MCF 10A (cell line): ENCODE results near the gene FAM200C. TPM values are rescaled to one million over a fixed set of nuclear protein-coding genes. Genes with fewer than 3 reads are reported as not detected.

ENCODE experiments used
- BruUV-seq: library from RNA; stranded (reverse); fragments of 400-500 nt; replicated peaks from 2 replicates; lab custom pipeline; 2021; lab: Mats Ljungman, UMichigan
- CTCF ChIA-PET: fragments of 300-600 bp; sonication (Branson Sonifier 250); formaldehyde crosslinking; extraction: SDS; loops from one replicate; lab custom pipeline; 2021; ENCODE audit warnings: antibody characterized with exemption, inconsistent platforms; lab: Yijun Ruan, JAX
- POLR2A ChIA-PET: fragments of 300-600, 350-650 bp; sonication (Branson Sonifier 250); formaldehyde crosslinking; extraction: SDS; loops from one replicate; lab custom pipeline; 2020; ENCODE audit warnings: antibody characterized with exemption, inconsistent platforms; lab: Yijun Ruan, JAX
- DNase-seq: peaks from one replicate; pipeline ENCODE4 v3.0.0-alpha.2; 2018; ENCODE audit not compliant: unreplicated experiment
- H3K27ac Mint-ChIP-seq: one replicate; pipeline ENCODE4 v1.8.0; 2022; ENCODE audit warnings: mild to moderate bottlenecking, low read depth, mixed read lengths; ENCODE audit not compliant: unreplicated experiment
- H3K27me3 Mint-ChIP-seq: one replicate; pipeline ENCODE4 v1.8.0; 2022; ENCODE audit warnings: mixed read lengths; ENCODE audit not compliant: insufficient read depth, unreplicated experiment
- H3K36me3 Mint-ChIP-seq: one replicate; pipeline ENCODE4 v1.8.0; 2022; ENCODE audit warnings: mild to moderate bottlenecking, moderate library complexity, mixed read lengths; ENCODE audit not compliant: insufficient read depth, unreplicated experiment
- H3K4me1 Mint-ChIP-seq: one replicate; pipeline ENCODE4 v1.8.0; 2022; ENCODE audit warnings: mixed read lengths; ENCODE audit not compliant: insufficient read depth, unreplicated experiment
- H3K4me3 Mint-ChIP-seq: one replicate; pipeline ENCODE4 v1.8.0; 2022; ENCODE audit warnings: mild to moderate bottlenecking, moderate library complexity, mixed read lengths; ENCODE audit not compliant: unreplicated experiment
- H3K9me3 Mint-ChIP-seq: one replicate; pipeline ENCODE4 v1.8.0; 2022; ENCODE audit warnings: mixed read lengths; ENCODE audit not compliant: unreplicated experiment
- CTCF ChIP-seq: fragments of 200-600 bp; IDR thresholded peaks from one replicate; pipeline ENCODE4 v1.8.0; 2022; ENCODE audit warnings: antibody characterized with exemption, mild to moderate bottlenecking; ENCODE audit not compliant: unreplicated experiment
- intact Hi-C: fragments of 100-400 bp; cut with micrococcal nuclease; formaldehyde crosslinking; loops from 2 replicates; pipeline ENCODE4 v1.14.1; 2022
- total RNA-seq: library from RNA; stranded (reverse); gene quantifications from 2 replicates; pipeline ENCODE4 v1.2.3, GENCODE V29; 2022

Gene FAM200C
- total RNA-seq, 1 experiment from 2014 or later: 2.2 TPM

- no peaks in the 10 kb centered on the region for H3K4me1 Mint-ChIP-seq
- intact Hi-C loops: no loop called here
Observed at GRCh38 chr5:160379511-160379910, 20.3 kb downstream of the FAM200C start.

GRCh38 chr5:160378330-160378729, 21.5 kb downstream of the FAM200C start:
- peaks cover 38% of the 10 kb centered on the region for H3K27me3 Mint-ChIP-seq
- H3K9me3 Mint-ChIP-seq: no peaks in the 10 kb centered on the region
- BruUV-seq: no TSS peak

More at GRCh38 chr5:160379511-160379910, 20.3 kb downstream of the FAM200C start:
- no peak for TF ChIP-seq CTCF
- Mint-ChIP-seq H3K4me3 (no peak overlapping the region), H3K27me3 (peaks cover 26% of the 10 kb centered on the region), H3K36me3 (no peaks in the 10 kb centered on the region), H3K27ac (no peak overlapping the region), H3K9me3 (no peaks in the 10 kb centered on the region)
- BruUV-seq: no TSS peak
- no peak for DNase-seq
- POLR2A ChIA-PET: interaction anchor here (0.6 to 1.0 kb wide), 3 partner anchors 11 to 195 kb away, joined by 3 to 6 read pairs (median 3); no protein-coding TSS in a partner anchor
- CTCF ChIA-PET: interaction anchor here (0.7 to 3.1 kb wide), 10 partner anchors 10 to 357 kb away, joined by 3 to 25 read pairs (median 6); no protein-coding TSS in a partner anchor

GRCh38 chr5:160377651-160378050, 22.2 kb downstream of the FAM200C start:
- no peak for DNase-seq
- CTCF ChIA-PET: interaction anchor here (0.6 to 3.1 kb wide), 8 partner anchors 12 to 337 kb away, joined by 3 to 25 read pairs (median 4); no protein-coding TSS in a partner anchor
- Mint-ChIP-seq H3K9me3 (no peaks in the 10 kb centered on the region), H3K4me3 (no peak overlapping the region), H3K4me1 (no peaks in the 10 kb centered on the region), H3K27ac (no peak overlapping the region), H3K36me3 (no peaks in the 10 kb centered on the region), H3K27me3 (peaks cover 39% of the 10 kb centered on the region)
- intact Hi-C loops: no loop called here
- BruUV-seq: no TSS peak
- no peak for TF ChIP-seq CTCF
- POLR2A ChIA-PET: interaction anchor here (0.9 kb wide), 1 partner anchor 41 kb away, joined by 3 read pairs; the partner anchor contains the start of gene SLU7

More at GRCh38 chr5:160378330-160378729, 21.5 kb downstream of the FAM200C start:
- no peak for TF ChIP-seq CTCF
- Mint-ChIP-seq H3K36me3 (no peaks in the 10 kb centered on the region), H3K27ac (no peak overlapping the region), H3K4me1 (no peaks in the 10 kb centered on the region), H3K4me3 (no peak overlapping the region)
- POLR2A ChIA-PET: no interaction called here
- CTCF ChIA-PET: interaction anchor here (0.6 to 3.1 kb wide), 5 partner anchors 12 to 356 kb away, joined by 3 to 25 read pairs (median 5); no protein-coding TSS in a partner anchor
- intact Hi-C loops: no loop called here
- DNase-seq: no peak

- intact Hi-C loops: no loop called here
- H3K27ac Mint-ChIP-seq: no peak overlapping the region
- H3K4me1 Mint-ChIP-seq: no peaks in the 10 kb centered on the region
- TF ChIP-seq CTCF: no peak
- H3K27me3 Mint-ChIP-seq: peaks cover 39% of the 10 kb centered on the region
- no TSS peak for BruUV-seq
- H3K9me3 Mint-ChIP-seq: no peaks in the 10 kb centered on the region
- no peaks in the 10 kb centered on the region for H3K36me3 Mint-ChIP-seq
- no peak overlapping the region for H3K4me3 Mint-ChIP-seq
- CTCF ChIA-PET: interaction anchor here (0.7 to 1.6 kb wide), 5 partner anchors 13 to 355 kb away, joined by 3 to 8 read pairs (median 3); no protein-coding TSS in a partner anchor
- no peak for DNase-seq
- POLR2A ChIA-PET: interaction anchor here (0.7 kb wide), 1 partner anchor 189 kb away, joined by 3 read pairs; no protein-coding TSS in a partner anchor
Observed at GRCh38 chr5:160376416-160376815, 23.4 kb downstream of the FAM200C start.
